Spleen (tissue), 11 donors: ENCODE data around the gene UGT1A10. TPM values are rescaled to one million over a fixed set of nuclear protein-coding genes. Genes with fewer than 3 reads are reported as not detected.
"Not testable (repeated sequence)": the region's sequence is repeated elsewhere in the genome, so short reads cannot be mapped to it uniquely, and the experiment has no call there.

Experiments
- DNase-seq: peaks from one replicate; pipeline ENCODE4 v3.0.0-alpha.2; 2020
- H3K27ac ChIP-seq, 8 donors: fragments of 200-600 bp; sonication (generic) in 7 of 8; 1 replicate in 4 of 8; 2 replicates in 4 of 8; pipeline versions ENCODE4 v1.5.0 to v1.8.0; 2016 to 2021; ENCODE audit warnings: inconsistent platforms in 4 of 8, mild to moderate bottlenecking in 4 of 8, moderate library complexity in 1 of 8
- H3K27me3 ChIP-seq, 7 donors: fragments of 200-600 bp; sonication (generic) in 6 of 7; replicated peaks in 1 of 7; 1 replicate in 4 of 7; 2 replicates in 3 of 7; pipeline versions ENCODE4 v1.5.0 to v1.8.0; 2016 to 2021; ENCODE audit warnings: inconsistent platforms in 3 of 7, mild to moderate bottlenecking in 1 of 7
- H3K36me3 ChIP-seq, 6 donors: fragments of 200-600 bp; sonication (generic) in 5 of 6; 1 replicate in 4 of 6; 2 replicates in 2 of 6; pipeline versions ENCODE4 v1.5.0 to v1.8.0; 2016 to 2021; ENCODE audit warnings: inconsistent platforms in 2 of 6
- H3K4me1 ChIP-seq, 6 donors: fragments of 200-600 bp; sonication (generic) in 5 of 6; 1 replicate in 3 of 6; 2 replicates in 3 of 6; pipeline versions ENCODE4 v1.5.0 to v1.8.0; 2016 to 2021; ENCODE audit warnings: inconsistent platforms in 3 of 6
- H3K4me3 ChIP-seq, 8 donors: fragments of 200-600 bp; sonication (generic) in 7 of 8; 1 replicate in 4 of 8; 2 replicates in 4 of 8; pipeline versions ENCODE4 v1.5.0 to v1.8.0; 2016 to 2021; ENCODE audit warnings: inconsistent platforms in 4 of 8, mild to moderate bottlenecking in 4 of 8, moderate library complexity in 2 of 8
- H3K9me3 ChIP-seq, 8 donors: fragments of 200-600 bp; sonication (generic) in 7 of 8; 1 replicate in 4 of 8; 2 replicates in 4 of 8; pipeline versions ENCODE4 v1.5.0 to v1.8.0; 2016 to 2021; ENCODE audit warnings: inconsistent platforms in 4 of 8
- POLR2A ChIP-seq, 3 donors: fragments of 450-650 bp; IDR thresholded peaks; one replicate each; pipeline ENCODE4 v1.5.1; 2017; ENCODE audit warnings: antibody characterized with exemption in 3 of 3, mild to moderate bottlenecking in 1 of 3
- POLR2AphosphoS5 ChIP-seq, 3 donors: sonication (generic); formaldehyde crosslinking; IDR thresholded peaks; one replicate each; pipeline ENCODE4 v1.5.1; 2017; ENCODE audit warnings: antibody characterized with exemption in 3 of 3
- WGBS, 5 donors: extraction: QIAGEN DNeasy Blood & Tissue Kit in 3 of 5; methylation state at CpG; one replicate each; pipeline versions ENCODE4 v1.1.5 to v1.1.7; 2013 to 2018; 5-methylcytosine and 5-hydroxymethylcytosine counted together
- intact Hi-C: fragments of 100-400 bp; cut with DNase I; formaldehyde crosslinking; loops from one replicate; pipeline ENCODE4 v1.15.0; 2023; ENCODE audit warnings: low total_unique reads
- polyA plus RNA-seq, 3 donors: library from polyadenylated mRNA; stranded (reverse); fragments of 200-250 nt; gene quantifications; one replicate each; pipeline ENCODE4 v1.2.1, GENCODE V29; 2013
- total RNA-seq, 7 donors: library from RNA; depleted of rRNA in 3 of 7; stranded (reverse); fragments of >200 nt in 3 of 7; fragmentation: NEBNext Ultra II Directional in 4 of 7; extraction: Animal tissue kit (Norgen Biotek cat#: 25700) in 4 of 7; gene quantifications; one replicate each; pipeline versions ENCODE4 v1.1.0 to v1.2.1, GENCODE V29; 2016 to 2021
- TF ChIP-seq, protein P1 (sequence below), 11 experiments: fragments of 200-600 bp in 7 of 11; fragments of 450-650 bp in 4 of 11; sonication (generic) in 4 of 11; IDR thresholded peaks in 8 of 11; conservative IDR thresholded peaks in 3 of 11; 1 replicate in 7 of 11; 2 replicates in 4 of 11; pipeline versions ENCODE4 v1.4.0 to v1.8.0; 2016 to 2021; ENCODE audit warnings: antibody characterized with exemption in 11 of 11, inconsistent platforms in 4 of 11, mild to moderate bottlenecking in 1 of 11
- donor health status: healthy with polysubstance abuse.
- donor health status: DM: no; HTN: no; CAD: no; lungs with moderate emphysema.
- donor health status: DM: no; HTN: no; CAD: no.
- donor health status: Bipolar disorder and iron deficiency.
- donor health status: healthy.
- donor health status: DM: no; HTN: no; CAD: no.
- donor health status: DM: yes; HTN: yes; CAD: no.

UGT1A10 gene
- total and polyA plus RNA-seq, 10 donors = 0.03 TPM; not detected in 9

DNA sequence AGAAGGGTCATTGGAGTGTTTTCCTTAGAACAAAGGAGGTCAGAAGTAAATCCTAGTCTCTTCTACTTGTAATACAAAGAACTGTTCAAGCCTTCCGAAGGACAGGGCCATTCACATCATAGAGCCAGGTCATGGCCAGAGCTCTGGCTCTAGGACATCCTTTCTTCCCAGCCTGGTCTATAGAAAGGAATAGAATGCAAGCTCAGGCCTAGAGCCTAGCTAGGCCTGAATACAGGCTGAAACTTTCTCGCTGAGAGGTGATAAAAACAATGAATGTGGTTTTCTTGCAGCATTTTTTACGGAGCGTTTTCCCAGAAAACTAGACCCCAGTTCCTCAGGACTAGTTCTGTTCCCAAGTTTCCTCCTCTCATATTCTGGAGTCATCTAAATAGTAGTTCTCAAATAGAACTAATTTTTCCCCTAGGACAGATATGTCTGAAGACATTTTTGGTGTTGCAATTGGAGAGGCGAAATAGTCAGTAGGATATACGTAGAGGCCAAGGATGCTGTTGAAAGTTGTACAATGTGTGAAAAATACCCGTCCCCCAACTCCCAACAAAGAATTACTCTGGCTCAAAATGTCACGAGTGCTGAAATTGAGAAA, 63.3 kb downstream of the UGT1A10 start:
- no peak overlapping the region for H3K4me3 ChIP-seq
- H3K27me3 ChIP-seq = no peaks in the 10 kb centered on the region
- no peak overlapping the region for H3K27ac ChIP-seq
- no peaks in the 10 kb centered on the region for H3K4me1 ChIP-seq
- peaks cover 0 to 12% (median 2%) of the 10 kb centered on the region in 8 donors for H3K9me3 ChIP-seq
- TF ChIP-seq POLR2AphosphoS5 (IDR thresholded peaks at IDR 0.05) = no peak
- no peak for TF ChIP-seq POLR2A (IDR thresholded peaks at IDR 0.05)
- TF ChIP-seq, protein P1, sequence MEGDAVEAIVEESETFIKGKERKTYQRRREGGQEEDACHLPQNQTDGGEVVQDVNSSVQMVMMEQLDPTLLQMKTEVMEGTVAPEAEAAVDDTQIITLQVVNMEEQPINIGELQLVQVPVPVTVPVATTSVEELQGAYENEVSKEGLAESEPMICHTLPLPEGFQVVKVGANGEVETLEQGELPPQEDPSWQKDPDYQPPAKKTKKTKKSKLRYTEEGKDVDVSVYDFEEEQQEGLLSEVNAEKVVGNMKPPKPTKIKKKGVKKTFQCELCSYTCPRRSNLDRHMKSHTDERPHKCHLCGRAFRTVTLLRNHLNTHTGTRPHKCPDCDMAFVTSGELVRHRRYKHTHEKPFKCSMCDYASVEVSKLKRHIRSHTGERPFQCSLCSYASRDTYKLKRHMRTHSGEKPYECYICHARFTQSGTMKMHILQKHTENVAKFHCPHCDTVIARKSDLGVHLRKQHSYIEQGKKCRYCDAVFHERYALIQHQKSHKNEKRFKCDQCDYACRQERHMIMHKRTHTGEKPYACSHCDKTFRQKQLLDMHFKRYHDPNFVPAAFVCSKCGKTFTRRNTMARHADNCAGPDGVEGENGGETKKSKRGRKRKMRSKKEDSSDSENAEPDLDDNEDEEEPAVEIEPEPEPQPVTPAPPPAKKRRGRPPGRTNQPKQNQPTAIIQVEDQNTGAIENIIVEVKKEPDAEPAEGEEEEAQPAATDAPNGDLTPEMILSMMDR (IDR thresholded peaks at IDR 0.05 in 8 of 11, conservative IDR thresholded peaks at IDR 0.05 in 3 of 11) = no peak
- DNase-seq = no peak
- WGBS, 5 donors = 85 to 95% (median 89%) methylated on average over 8 of the region's 8 CpGs
- intact Hi-C loops = no loop called here
- H3K36me3 ChIP-seq = no peaks in the 10 kb centered on the region

DNA sequence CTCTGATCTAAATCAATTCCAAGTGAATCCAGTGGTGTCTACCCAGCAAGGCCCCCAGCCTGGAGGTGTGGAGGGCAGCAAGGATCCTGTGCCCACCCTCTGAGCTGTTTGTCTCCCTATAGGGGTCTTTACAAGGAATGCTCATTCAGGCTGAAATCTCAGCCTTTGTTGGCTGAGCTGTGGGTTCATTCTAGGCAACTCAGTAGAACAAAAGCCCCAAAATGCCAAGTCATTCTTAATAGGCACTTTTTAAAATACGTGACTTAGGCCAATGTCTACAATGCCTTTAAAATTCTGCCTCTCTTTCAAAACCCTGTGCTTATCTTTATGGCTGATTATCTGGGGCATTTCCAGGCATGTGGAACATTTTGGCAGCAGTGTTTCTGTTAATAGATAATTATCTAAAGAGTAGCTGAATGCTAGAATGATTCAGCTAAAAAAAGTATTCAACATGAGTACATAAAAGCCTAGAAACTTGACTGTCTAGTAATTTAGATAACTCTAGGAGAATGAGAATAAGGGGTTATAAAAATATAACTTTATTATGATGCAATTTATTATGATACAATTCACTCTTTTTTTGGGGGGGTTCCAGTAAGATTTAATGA, 63.9 kb downstream of the UGT1A10 start:
- H3K27ac ChIP-seq = no peak overlapping the region
- TF ChIP-seq POLR2AphosphoS5 (IDR thresholded peaks at IDR 0.05) (no peak), POLR2A (IDR thresholded peaks at IDR 0.05) (no peak)
- TF ChIP-seq, protein P1 (IDR thresholded peaks at IDR 0.05 in 8 of 11, conservative IDR thresholded peaks at IDR 0.05 in 3 of 11) = no peak

DNA sequence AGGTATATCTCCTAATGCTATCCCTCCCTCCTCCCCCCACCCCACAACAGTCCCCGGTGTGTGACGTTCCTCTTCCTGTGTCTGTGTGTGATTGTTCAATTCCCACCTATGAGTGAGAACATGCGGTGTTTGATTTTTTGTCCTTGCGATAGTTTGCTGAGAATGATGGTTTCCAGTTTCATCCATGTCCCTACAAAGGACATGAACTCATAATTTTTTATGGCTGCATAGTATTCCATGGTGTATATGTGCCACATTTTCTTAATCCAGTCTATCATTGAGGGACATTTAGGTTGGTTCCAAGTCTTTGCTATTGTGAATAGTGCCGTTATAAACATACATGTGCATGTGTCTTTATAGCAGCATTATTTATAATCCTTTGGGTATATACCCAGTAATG, 64.6 kb downstream of the UGT1A10 start:
- peaks cover 0 to 14% (median 2%) of the 10 kb centered on the region in 8 donors for H3K9me3 ChIP-seq
- H3K36me3 ChIP-seq, intact Hi-C loops, H3K4me1 ChIP-seq, H3K27ac ChIP-seq, DNase-seq, H3K27me3 ChIP-seq, H3K4me3 ChIP-seq: not testable (repeated sequence)
- WGBS, 5 donors = 78 to 96% (median 91%) methylated on average over 5 of the region's 5 CpGs

More for the DNA sequence above, 63.9 kb downstream of the UGT1A10 start:
- WGBS, 5 donors = 27 to 62% (median 38%) methylated on average over 1 of the region's 1 CpG
- H3K9me3 ChIP-seq = peaks cover 0 to 14% (median 2%) of the 10 kb centered on the region in 8 donors
- intact Hi-C loops = no loop called here
- no peak for DNase-seq
- H3K27me3 ChIP-seq = no peaks in the 10 kb centered on the region
- no peak overlapping the region for H3K4me3 ChIP-seq
- H3K36me3 ChIP-seq = no peaks in the 10 kb centered on the region
- no peaks in the 10 kb centered on the region for H3K4me1 ChIP-seq

DNA sequence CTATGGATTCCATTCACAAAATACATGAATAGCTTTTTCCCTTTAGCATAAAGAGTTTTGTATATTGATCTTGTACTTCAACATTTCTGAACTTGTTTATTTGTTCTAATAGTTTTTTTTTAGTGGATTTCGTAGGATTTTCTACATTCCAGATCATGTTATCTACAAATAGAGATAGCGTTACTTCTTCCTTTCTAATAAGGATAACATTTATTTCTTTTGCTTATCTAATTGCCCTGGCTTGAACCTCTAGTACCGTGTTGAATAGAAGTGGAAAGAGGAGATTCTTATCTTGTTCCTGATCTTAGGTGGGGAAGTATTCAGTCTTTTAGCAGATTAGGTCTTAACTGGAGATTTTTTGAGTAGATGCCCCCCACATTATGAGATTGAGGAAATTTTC, 66.0 kb downstream of the UGT1A10 start:
- H3K27me3 ChIP-seq = peaks cover 0 to 4% (median 0%) of the 10 kb centered on the region in 7 donors
- no peak for DNase-seq
- H3K36me3 ChIP-seq = no peaks in the 10 kb centered on the region
- H3K4me1 ChIP-seq = no peaks in the 10 kb centered on the region
- TF ChIP-seq POLR2A (IDR thresholded peaks at IDR 0.05) (no peak), POLR2AphosphoS5 (IDR thresholded peaks at IDR 0.05) (no peak)
- TF ChIP-seq, protein P1 (IDR thresholded peaks at IDR 0.05 in 8 of 11, conservative IDR thresholded peaks at IDR 0.05 in 3 of 11) = no peak
- H3K4me3 ChIP-seq = no peak overlapping the region
- peaks cover 0 to 14% (median 2%) of the 10 kb centered on the region in 8 donors for H3K9me3 ChIP-seq
- no peak overlapping the region for H3K27ac ChIP-seq
- intact Hi-C loops = no loop called here
- 55 to 67% (median 64%) methylated on average over 3 of the region's 3 CpGs for WGBS, 5 donors
